Ovary (tissue), 9 donors: ENCODE measurements around the gene SLC39A11. TPM values are rescaled to one million over a fixed set of nuclear protein-coding genes. Genes with fewer than 3 reads are reported as not detected.

Experiments
- DNase-seq, 5 donors: peaks; one replicate each; pipeline ENCODE4 v3.0.0-alpha.2; 2019 to 2020
- H3K27ac ChIP-seq, 2 donors: fragments of 200-600 bp; one replicate each; pipeline versions ENCODE4 v1.5.1 to v1.8.0; 2019 to 2022
- H3K27me3 ChIP-seq: fragments of 200-600 bp; one replicate; pipeline ENCODE4 v1.8.0; 2022
- H3K36me3 ChIP-seq: fragments of 200-600 bp; sonication (generic); one replicate; pipeline ENCODE4 v1.5.1; 2019
- H3K4me1 ChIP-seq: one replicate; pipeline ENCODE4 v1.8.1; 2013; ENCODE audit warnings: mild to moderate bottlenecking, moderate library complexity; ENCODE audit not compliant: insufficient read depth
- H3K4me3 ChIP-seq: fragments of 200-600 bp; sonication (generic); one replicate; pipeline ENCODE4 v1.5.1; 2017
- H3K9me3 ChIP-seq, 2 donors: fragments of 200-600 bp in 1 of 2; sonication (generic) in 1 of 2; one replicate each; pipeline versions ENCODE4 v1.5.1 to v1.8.1; 2013 to 2019; ENCODE audit warnings: mild to moderate bottlenecking in 1 of 2, moderate library complexity in 1 of 2
- CTCF ChIP-seq, 3 donors: fragments of 450-650 bp in 2 of 3; fragments of 200-600 bp in 1 of 3; IDR thresholded peaks; one replicate each; pipeline versions ENCODE4 v1.5.1 to v1.8.0; 2016 to 2022; ENCODE audit warnings: antibody characterized with exemption in 3 of 3, mild to moderate bottlenecking in 1 of 3
- EP300 ChIP-seq: sonication (generic); formaldehyde crosslinking; IDR thresholded peaks from one replicate; pipeline ENCODE4 v1.6.1; 2017; ENCODE audit warnings: antibody characterized with exemption
- POLR2A ChIP-seq: fragments of 450-650 bp; IDR thresholded peaks from one replicate; pipeline ENCODE4 v1.6.1; 2017; ENCODE audit warnings: antibody characterized with exemption, mild to moderate bottlenecking, moderate library complexity
- WGBS, 3 donors: extraction: QIAGEN DNeasy Blood & Tissue Kit in 1 of 3; methylation state at CpG; one replicate each; pipeline versions ENCODE4 v1.1.5 to v1.1.7; 2013 to 2017; 5-methylcytosine and 5-hydroxymethylcytosine counted together
- intact Hi-C, 4 donors: fragments of 100-400 bp; cut with DNase I; formaldehyde crosslinking; loops; one replicate each; pipeline versions ENCODE4 v1.11.0 to v1.15.1; 2022 to 2023
- polyA plus RNA-seq, 2 donors: library from polyadenylated mRNA; stranded (reverse); fragments of 200-250 nt in 1 of 2; fragments of 350-450 nt in 1 of 2; fragmentation: Illumina TruSeq in 1 of 2; extraction: RNeasy Lipid Tissue Mini Kit (QIAGEN cat#74804) in 1 of 2; gene quantifications; one replicate each; pipeline ENCODE4 v1.2.3, GENCODE V29; 2013 to 2014
- total RNA-seq, 7 donors: library from RNA; depleted of rRNA in 2 of 7; stranded (reverse); fragments of >200 nt in 2 of 7; fragmentation: NEBNext Ultra II Directional in 3 of 7; extraction: Animal tissue kit (Norgen Biotek cat#: 25700) in 3 of 7; gene quantifications; one replicate each; pipeline versions ENCODE4 v1.1.0 to v1.2.4, GENCODE V29; 2016 to 2023
- donor health status: DM: no; HTN: no; CAD: no; lungs with moderate emphysema.
- donor health status: DM: no; HTN: no; CAD: no.
- donor health status: Bipolar disorder and iron deficiency.
- donor health status: DM: yes; HTN: yes; CAD: no.
- donor health status: DM: no; HTN: no; CAD: no.
- donor health status: DM: yes; HTN: yes; CAD: no.

SLC39A11 gene
- total and polyA plus RNA-seq, 9 donors, result 4.0 to 21.2 (median 10.1) TPM

- DNase-seq, result no peak
- H3K4me3 ChIP-seq, result no peak overlapping the region
- no peaks in the 10 kb centered on the region for H3K4me1 ChIP-seq
- 64 to 75% (median 72%) methylated on average over 8 of the region's 8 CpGs for WGBS, 3 donors
- H3K36me3 ChIP-seq, result no peaks in the 10 kb centered on the region
- H3K27ac ChIP-seq, result no peak overlapping the region
- H3K27me3 ChIP-seq, result no peaks in the 10 kb centered on the region
- intact Hi-C loops, result no loop called here
- H3K9me3 ChIP-seq, result no peaks in the 10 kb centered on the region
- no peak for TF ChIP-seq EP300
- TF ChIP-seq POLR2A, result no peak
- no peak for TF ChIP-seq CTCF (IDR thresholded peaks at IDR 0.05)
Observed at GRCh38 chr17:72967277-72967970, 125.1 kb downstream of the SLC39A11 start.

GRCh38 chr17:72962106-72962505 lies 130.4 kb downstream of the SLC39A11 start:
- H3K27ac ChIP-seq, result no peak overlapping the region
- 65 to 74% (median 66%) methylated on average over 3 of the region's 3 CpGs for WGBS, 3 donors
- H3K4me1 ChIP-seq, result no peaks in the 10 kb centered on the region
- no peaks in the 10 kb centered on the region for H3K27me3 ChIP-seq
- intact Hi-C loops, result no loop called here
- H3K9me3 ChIP-seq, result no peaks in the 10 kb centered on the region
- H3K4me3 ChIP-seq, result no peak overlapping the region
- TF ChIP-seq POLR2A (no peak), EP300 (no peak), CTCF (IDR thresholded peaks at IDR 0.05) (no peak)
- H3K36me3 ChIP-seq, result no peaks in the 10 kb centered on the region
- DNase-seq, result no peak

- Histone ChIP-seq H3K27ac (no peak overlapping the region), H3K9me3 (no peaks in the 10 kb centered on the region), H3K4me1 (no peaks in the 10 kb centered on the region), H3K36me3 (no peaks in the 10 kb centered on the region), H3K4me3 (no peak overlapping the region), H3K27me3 (no peaks in the 10 kb centered on the region)
- TF ChIP-seq CTCF (IDR thresholded peaks at IDR 0.05) (no peak), POLR2A (no peak)
- intact Hi-C loops, result no loop called here
- DNase-seq, result no peak
- 92 to 96% (median 94%) methylated on average over 20 of the region's 20 CpGs for WGBS, 3 donors
Observed at GRCh38 chr17:72955391-72956140, 136.9 kb downstream of the SLC39A11 start.

- H3K36me3 ChIP-seq, result no peaks in the 10 kb centered on the region
- DNase-seq, result no peak
- no peaks in the 10 kb centered on the region for H3K27me3 ChIP-seq
- no peak overlapping the region for H3K27ac ChIP-seq
- TF ChIP-seq POLR2A (no peak), EP300 (no peak), CTCF (IDR thresholded peaks at IDR 0.05) (no peak)
- H3K9me3 ChIP-seq, result no peaks in the 10 kb centered on the region
- no peaks in the 10 kb centered on the region for H3K4me1 ChIP-seq
- intact Hi-C loops, result no loop called here
- 76 to 87% (median 79%) methylated on average over 8 of the region's 8 CpGs for WGBS, 3 donors
- no peak overlapping the region for H3K4me3 ChIP-seq
Observed at GRCh38 chr17:72954579-72954978, 137.9 kb downstream of the SLC39A11 start.
